HG03432 (cell line): ENCODE data around the gene ARFGAP1.

Experiments used
- ATAC-seq: cut with Tn5 transposase; IDR thresholded peaks from one replicate; pipeline ENCODE4 v1.9.1; 2021; ENCODE audit warnings: mild to moderate bottlenecking, moderate library complexity; ENCODE audit not compliant: unreplicated experiment

The ARFGAP1 gene

GRCh38 chr20:63259734-63260460, 12.7 kb upstream of the ARFGAP1 start:
- no peak for ATAC-seq

GRCh38 chr20:63260521-63260920, 12.1 kb upstream of the ARFGAP1 start:
- ATAC-seq, result no peak

- no peak for ATAC-seq
Measured at GRCh38 chr20:63261060-63261794, 11.4 kb upstream of the ARFGAP1 start.

- ATAC-seq, result no peak
Measured at GRCh38 chr20:63261795-63262528, 10.7 kb upstream of the ARFGAP1 start.

- ATAC-seq, result no peak
Measured at GRCh38 chr20:63262836-63263235, 9.8 kb upstream of the ARFGAP1 start.

GRCh38 chr20:63264000-63264399, 8.6 kb upstream of the ARFGAP1 start:
- ATAC-seq, result no peak

GRCh38 chr20:63264519-63264918, 8.1 kb upstream of the ARFGAP1 start:
- ATAC-seq, result no peak

GRCh38 chr20:63265891-63266515, 6.6 kb upstream of the ARFGAP1 start:
- no peak for ATAC-seq

- no peak for ATAC-seq
Measured at GRCh38 chr20:63267691-63268090, 4.9 kb upstream of the ARFGAP1 start.

- no peak for ATAC-seq
Measured at GRCh38 chr20:63268256-63268655, 4.4 kb upstream of the ARFGAP1 start.

- no peak for ATAC-seq
Measured at GRCh38 chr20:63268671-63269439, 3.8 kb upstream of the ARFGAP1 start.

- ATAC-seq, result no peak
Measured at GRCh38 chr20:63269724-63270123, 2.9 kb upstream of the ARFGAP1 start.

- ATAC-seq, result no peak
Measured at GRCh38 chr20:63270606-63271325, 1.8 kb upstream of the ARFGAP1 start.

GRCh38 chr20:63273059-63273579, 506 bp downstream of the ARFGAP1 start:
- ATAC-seq, result no peak

GRCh38 chr20:63273635-63274380, 1.2 kb downstream of the ARFGAP1 start:
- ATAC-seq, result no peak

- no peak for ATAC-seq
Measured at GRCh38 chr20:63274381-63275228, 2.0 kb downstream of the ARFGAP1 start.

- no peak for ATAC-seq
Measured at GRCh38 chr20:63275825-63276224, 3.2 kb downstream of the ARFGAP1 start.

- ATAC-seq, result no peak
Measured at GRCh38 chr20:63276956-63277355, 4.3 kb downstream of the ARFGAP1 start.
